Lower leg skin (tissue), 3 donors: ENCODE data around the gene PPP1R12C.

Experiments
- POLR2A ChIP-seq, 2 donors: fragments of 450-650 bp; IDR thresholded peaks; one replicate each; pipeline ENCODE4 v1.6.1; 2016 to 2017; ENCODE audit warnings: antibody characterized with exemption in 2 of 2, mild to moderate bottlenecking in 1 of 2, moderate library complexity in 1 of 2
- TF ChIP-seq, protein P1 (sequence below), 3 donors: fragments of 450-650 bp; IDR thresholded peaks; one replicate each; pipeline ENCODE4 v1.5.1; 2016; ENCODE audit warnings: antibody characterized with exemption in 3 of 3, mild to moderate bottlenecking in 3 of 3, moderate library complexity in 2 of 3

DNA sequence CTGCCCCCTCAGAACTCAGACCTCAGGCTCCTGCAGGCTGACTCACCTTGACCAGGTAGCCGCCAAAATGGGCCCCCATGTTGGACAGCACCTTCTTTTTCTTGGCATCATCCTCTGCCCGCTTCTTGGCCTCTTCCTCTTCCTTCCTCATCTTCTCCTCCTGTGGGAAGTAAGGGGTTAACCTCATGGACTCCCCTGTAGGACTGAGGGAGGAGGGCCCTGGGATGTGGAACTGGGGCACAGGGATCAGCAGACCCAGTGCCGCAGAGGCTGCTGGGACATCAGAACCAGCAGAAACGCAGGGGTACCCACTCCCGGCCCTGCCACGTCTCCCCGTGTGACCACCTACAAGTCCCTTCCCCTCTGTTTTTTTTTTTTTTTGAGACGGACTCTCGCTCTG, 20.5 kb upstream of the PPP1R12C start:
- TF ChIP-seq, protein P1, sequence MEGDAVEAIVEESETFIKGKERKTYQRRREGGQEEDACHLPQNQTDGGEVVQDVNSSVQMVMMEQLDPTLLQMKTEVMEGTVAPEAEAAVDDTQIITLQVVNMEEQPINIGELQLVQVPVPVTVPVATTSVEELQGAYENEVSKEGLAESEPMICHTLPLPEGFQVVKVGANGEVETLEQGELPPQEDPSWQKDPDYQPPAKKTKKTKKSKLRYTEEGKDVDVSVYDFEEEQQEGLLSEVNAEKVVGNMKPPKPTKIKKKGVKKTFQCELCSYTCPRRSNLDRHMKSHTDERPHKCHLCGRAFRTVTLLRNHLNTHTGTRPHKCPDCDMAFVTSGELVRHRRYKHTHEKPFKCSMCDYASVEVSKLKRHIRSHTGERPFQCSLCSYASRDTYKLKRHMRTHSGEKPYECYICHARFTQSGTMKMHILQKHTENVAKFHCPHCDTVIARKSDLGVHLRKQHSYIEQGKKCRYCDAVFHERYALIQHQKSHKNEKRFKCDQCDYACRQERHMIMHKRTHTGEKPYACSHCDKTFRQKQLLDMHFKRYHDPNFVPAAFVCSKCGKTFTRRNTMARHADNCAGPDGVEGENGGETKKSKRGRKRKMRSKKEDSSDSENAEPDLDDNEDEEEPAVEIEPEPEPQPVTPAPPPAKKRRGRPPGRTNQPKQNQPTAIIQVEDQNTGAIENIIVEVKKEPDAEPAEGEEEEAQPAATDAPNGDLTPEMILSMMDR (IDR thresholded peaks at IDR 0.05), result no peak
- TF ChIP-seq POLR2A (IDR thresholded peaks at IDR 0.05), result no peak
